Activated CD4-positive, CD25-positive, alpha-beta regulatory T cell (primary cell): Measurements from ENCODE around the gene CHRNB4.
"Not testable (repeated sequence)": the region's sequence is repeated elsewhere in the genome, so short reads cannot be mapped to it uniquely, and the experiment has no call there.

Experiments
- DNase-seq, 4 experiments: peaks; one replicate each; lab custom pipeline; 2025; lab: John Stamatoyannopoulos, UW

The CHRNB4 gene

GRCh38 chr15:78641102-78641748 lies at the start of gene CHRNB4:
CHRNB4 (minus strand) TSS chr15:78641210; CDS start chr15:78641133, 77 bp downstream.
- DNase-seq = no peak

GRCh38 chr15:78689626-78690025 lies 48.6 kb upstream of the CHRNB4 start:
- DNase-seq = no peak

GRCh38 chr15:78685925-78686324 lies 44.9 kb upstream of the CHRNB4 start:
- DNase-seq = no peak

- DNase-seq = no peak
Observed at GRCh38 chr15:78685159-78685921, 44.3 kb upstream of the CHRNB4 start.

- DNase-seq = no peak
Observed at GRCh38 chr15:78684657-78685056, 43.6 kb upstream of the CHRNB4 start.

- DNase-seq = not testable (repeated sequence)
Observed at GRCh38 chr15:78683599-78683998, 42.6 kb upstream of the CHRNB4 start.

- DNase-seq = no peak
Observed at GRCh38 chr15:78682693-78683410, 41.8 kb upstream of the CHRNB4 start.

GRCh38 chr15:78682004-78682651 lies 41.1 kb upstream of the CHRNB4 start:
- no peak for DNase-seq

GRCh38 chr15:78681281-78682003 lies 40.4 kb upstream of the CHRNB4 start:
- no peak for DNase-seq

- DNase-seq = no peak
Observed at GRCh38 chr15:78680431-78681075, 39.5 kb upstream of the CHRNB4 start.

GRCh38 chr15:78679089-78679511 lies 38.1 kb upstream of the CHRNB4 start:
- DNase-seq = no peak

GRCh38 chr15:78676424-78677110 lies 35.6 kb upstream of the CHRNB4 start:
- no peak for DNase-seq

- DNase-seq = no peak
Observed at GRCh38 chr15:78675617-78676360, 34.8 kb upstream of the CHRNB4 start.

GRCh38 chr15:78675206-78675605 lies 34.2 kb upstream of the CHRNB4 start:
- no peak for DNase-seq

- DNase-seq = no peak
Observed at GRCh38 chr15:78673917-78674444, 33.0 kb upstream of the CHRNB4 start.

GRCh38 chr15:78673476-78673875 lies 32.5 kb upstream of the CHRNB4 start:
- no peak for DNase-seq

- DNase-seq = no peak
Observed at GRCh38 chr15:78672285-78673014, 31.4 kb upstream of the CHRNB4 start.

- no peak for DNase-seq
Observed at GRCh38 chr15:78671626-78672211, 30.7 kb upstream of the CHRNB4 start.
